Measurements from ENCODE around the gene PLPP3. TPM values are rescaled to one million over a fixed set of nuclear protein-coding genes. Genes with fewer than 3 reads are reported as not detected.

PLPP3 gene
- total RNA-seq, 1 donor, result 243 TPM

DNA sequence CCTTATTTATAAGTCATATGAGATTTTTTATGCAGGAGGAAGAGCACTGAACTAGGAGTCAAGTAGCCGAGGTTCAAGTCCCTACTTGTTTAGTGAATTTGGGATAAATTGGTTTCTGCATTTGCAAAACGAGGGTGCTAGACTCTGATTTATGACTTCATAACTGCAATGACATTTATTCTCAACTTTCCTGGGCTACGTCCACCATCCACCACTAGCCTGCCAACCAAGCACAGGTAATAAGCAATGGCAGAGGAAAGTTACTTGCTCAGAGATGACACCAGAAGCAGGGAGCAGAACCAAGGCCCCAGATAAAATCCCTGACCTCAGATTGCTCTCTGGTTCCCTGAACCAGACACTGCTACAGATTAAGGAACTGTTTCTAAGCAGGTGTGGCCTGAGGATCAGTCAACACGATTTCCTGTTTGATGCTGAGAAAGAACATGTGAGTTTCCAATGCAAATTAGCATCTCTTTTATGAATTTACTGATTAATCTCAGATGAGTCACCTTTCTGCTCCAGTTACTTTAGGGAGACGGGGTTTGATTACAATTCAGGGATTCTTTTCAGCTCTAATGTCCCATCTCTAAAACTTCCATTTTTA lies 52.7 kb downstream of the PLPP3 start:
- H3K27ac ChIP-seq (ENCODE audit: low read depth, low read length), result no peak overlapping the region
- H3K36me3 ChIP-seq (ENCODE audit: insufficient read depth, low read length), result peaks cover 33% of the 10 kb centered on the region
- peaks cover 34% of the 10 kb centered on the region for H4K20me1 ChIP-seq (ENCODE audit: insufficient read depth, low read length)
- H3K4me1 ChIP-seq (ENCODE audit: insufficient read depth, low read length), result peaks cover 3% of the 10 kb centered on the region
- H3K4me2 ChIP-seq (ENCODE audit: insufficient read depth, low read length), result no peak overlapping the region
- no peak overlapping the region for H3K4me3 ChIP-seq (ENCODE audit: insufficient read depth, low read length)
- H3K79me2 ChIP-seq (ENCODE audit: insufficient read depth, low read length), result peaks cover 85% of the 10 kb centered on the region
- TF ChIP-seq, protein P1, sequence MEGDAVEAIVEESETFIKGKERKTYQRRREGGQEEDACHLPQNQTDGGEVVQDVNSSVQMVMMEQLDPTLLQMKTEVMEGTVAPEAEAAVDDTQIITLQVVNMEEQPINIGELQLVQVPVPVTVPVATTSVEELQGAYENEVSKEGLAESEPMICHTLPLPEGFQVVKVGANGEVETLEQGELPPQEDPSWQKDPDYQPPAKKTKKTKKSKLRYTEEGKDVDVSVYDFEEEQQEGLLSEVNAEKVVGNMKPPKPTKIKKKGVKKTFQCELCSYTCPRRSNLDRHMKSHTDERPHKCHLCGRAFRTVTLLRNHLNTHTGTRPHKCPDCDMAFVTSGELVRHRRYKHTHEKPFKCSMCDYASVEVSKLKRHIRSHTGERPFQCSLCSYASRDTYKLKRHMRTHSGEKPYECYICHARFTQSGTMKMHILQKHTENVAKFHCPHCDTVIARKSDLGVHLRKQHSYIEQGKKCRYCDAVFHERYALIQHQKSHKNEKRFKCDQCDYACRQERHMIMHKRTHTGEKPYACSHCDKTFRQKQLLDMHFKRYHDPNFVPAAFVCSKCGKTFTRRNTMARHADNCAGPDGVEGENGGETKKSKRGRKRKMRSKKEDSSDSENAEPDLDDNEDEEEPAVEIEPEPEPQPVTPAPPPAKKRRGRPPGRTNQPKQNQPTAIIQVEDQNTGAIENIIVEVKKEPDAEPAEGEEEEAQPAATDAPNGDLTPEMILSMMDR (IDR thresholded peaks at IDR 0.05; ENCODE audit: extremely low read depth, low read depth, low read length), result no peak
- no peak for DNase-seq (ENCODE audit: insufficient read length, low spot score, missing footprints)
- H3K27me3 ChIP-seq (ENCODE audit: insufficient read depth, low read length), result no peaks in the 10 kb centered on the region
- no peaks in the 10 kb centered on the region for H3K9me3 ChIP-seq (ENCODE audit: low read depth, low read length)
- no peak overlapping the region for H2AFZ ChIP-seq (ENCODE audit: low read length)

DNA sequence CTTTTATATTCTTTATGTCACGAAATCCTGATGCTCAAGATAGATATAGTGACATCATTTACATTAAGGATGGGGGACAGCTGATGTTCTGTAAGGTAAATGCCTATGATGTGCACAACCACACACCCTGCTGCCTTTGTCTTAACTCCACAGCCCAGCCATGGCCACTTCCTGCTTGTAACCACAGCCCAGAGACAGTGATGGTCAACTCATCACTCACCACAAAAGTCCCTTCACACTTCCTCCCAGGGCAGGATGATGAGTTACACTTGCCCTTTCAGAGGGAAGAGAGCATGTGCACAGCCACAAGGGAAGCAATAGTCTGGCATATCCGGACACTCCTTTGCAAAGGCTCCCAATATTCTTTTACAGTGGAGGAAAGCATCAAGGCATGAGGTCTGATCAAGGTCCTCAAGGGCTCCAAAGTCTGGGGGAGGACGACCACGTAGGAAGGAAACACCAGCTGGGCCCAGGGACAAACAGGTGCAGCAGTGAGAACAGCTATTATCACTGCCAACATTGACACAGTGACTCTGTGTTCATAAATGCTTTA lies 53.8 kb downstream of the PLPP3 start:
- Histone ChIP-seq H2AFZ (ENCODE audit: low read length) (no peak overlapping the region), H3K27ac (ENCODE audit: low read depth, low read length) (no peak overlapping the region), H3K36me3 (ENCODE audit: insufficient read depth, low read length) (peaks cover 37% of the 10 kb centered on the region), H4K20me1 (ENCODE audit: insufficient read depth, low read length) (peaks cover 24% of the 10 kb centered on the region), H3K79me2 (ENCODE audit: insufficient read depth, low read length) (peaks cover 76% of the 10 kb centered on the region), H3K27me3 (ENCODE audit: insufficient read depth, low read length) (no peaks in the 10 kb centered on the region), H3K4me2 (ENCODE audit: insufficient read depth, low read length) (no peak overlapping the region), H3K4me3 (ENCODE audit: insufficient read depth, low read length) (no peak overlapping the region), H3K4me1 (ENCODE audit: insufficient read depth, low read length) (peaks cover 3% of the 10 kb centered on the region), H3K9me3 (ENCODE audit: low read depth, low read length) (no peaks in the 10 kb centered on the region)
- no peak for DNase-seq (ENCODE audit: insufficient read length, low spot score, missing footprints)
- TF ChIP-seq, protein P1 (IDR thresholded peaks at IDR 0.05; ENCODE audit: extremely low read depth, low read depth, low read length), result no peak

DNA sequence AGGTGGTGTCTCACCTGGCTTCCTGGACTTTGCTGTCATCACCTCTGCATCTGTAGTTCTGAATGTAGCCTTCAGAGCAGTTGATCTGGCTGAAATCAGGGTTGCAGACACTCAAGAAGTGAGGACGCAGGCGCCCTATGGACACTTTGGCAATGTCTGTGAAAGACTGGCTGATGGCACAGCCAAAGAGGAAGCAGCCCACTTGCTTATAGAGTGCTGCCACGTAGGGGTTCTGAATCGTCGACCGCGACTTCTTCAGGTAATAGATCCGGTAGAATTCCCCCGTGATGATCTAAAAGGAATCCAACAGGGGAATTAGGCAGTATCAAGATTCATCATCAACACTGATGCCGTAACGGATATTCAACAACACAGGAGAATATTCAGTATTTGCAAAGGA lies 55.1 kb downstream of the PLPP3 start:
- Histone ChIP-seq H3K27me3 (ENCODE audit: insufficient read depth, low read length) (no peaks in the 10 kb centered on the region), H2AFZ (ENCODE audit: low read length) (no peak overlapping the region), H3K4me1 (ENCODE audit: insufficient read depth, low read length) (peaks cover 3% of the 10 kb centered on the region), H4K20me1 (ENCODE audit: insufficient read depth, low read length) (peaks cover 24% of the 10 kb centered on the region), H3K4me3 (ENCODE audit: insufficient read depth, low read length) (no peak overlapping the region), H3K36me3 (ENCODE audit: insufficient read depth, low read length) (peaks cover 47% of the 10 kb centered on the region), H3K79me2 (ENCODE audit: insufficient read depth, low read length) (peaks cover 65% of the 10 kb centered on the region), H3K9me3 (ENCODE audit: low read depth, low read length) (no peaks in the 10 kb centered on the region), H3K4me2 (ENCODE audit: insufficient read depth, low read length) (no peak overlapping the region), H3K27ac (ENCODE audit: low read depth, low read length) (no peak overlapping the region)
- TF ChIP-seq, protein P1 (IDR thresholded peaks at IDR 0.05; ENCODE audit: extremely low read depth, low read depth, low read length), result no peak
- no peak for DNase-seq (ENCODE audit: insufficient read length, low spot score, missing footprints)

DNA sequence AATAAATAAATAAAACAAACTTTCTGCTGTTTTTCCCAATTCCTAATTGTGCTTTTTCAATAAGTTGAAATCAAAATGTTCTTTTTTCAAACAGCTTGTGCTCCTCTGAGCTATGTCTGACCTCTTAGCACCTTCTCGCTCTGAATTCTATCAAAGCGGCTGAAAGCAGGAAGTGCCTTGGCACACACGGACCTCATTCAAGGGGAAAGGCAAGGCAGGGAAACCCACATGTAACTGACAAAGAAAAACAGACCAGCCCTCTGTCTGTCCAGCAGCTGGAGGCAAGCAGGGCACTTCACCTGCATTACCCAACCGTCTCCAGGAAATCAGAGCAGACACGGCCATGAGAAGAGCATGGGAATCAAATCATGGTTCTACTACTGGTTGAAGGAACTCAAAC lies 56.7 kb downstream of the PLPP3 start:
- TF ChIP-seq, protein P1 (IDR thresholded peaks at IDR 0.05; ENCODE audit: extremely low read depth, low read depth, low read length), result no peak

More for the DNA sequence above, 56.7 kb downstream of the PLPP3 start:
- H2AFZ ChIP-seq (ENCODE audit: low read length), result no peak overlapping the region
- no peak overlapping the region for H3K27ac ChIP-seq (ENCODE audit: low read depth, low read length)
- H3K4me1 ChIP-seq (ENCODE audit: insufficient read depth, low read length), result peaks cover 3% of the 10 kb centered on the region
- no peaks in the 10 kb centered on the region for H3K9me3 ChIP-seq (ENCODE audit: low read depth, low read length)
- no peaks in the 10 kb centered on the region for H3K27me3 ChIP-seq (ENCODE audit: insufficient read depth, low read length)
- no peak overlapping the region for H3K4me3 ChIP-seq (ENCODE audit: insufficient read depth, low read length)
- H3K36me3 ChIP-seq (ENCODE audit: insufficient read depth, low read length), result peaks cover 50% of the 10 kb centered on the region
- no peak overlapping the region for H3K4me2 ChIP-seq (ENCODE audit: insufficient read depth, low read length)
- H4K20me1 ChIP-seq (ENCODE audit: insufficient read depth, low read length), result peaks cover 22% of the 10 kb centered on the region
- no peak for DNase-seq (ENCODE audit: insufficient read length, low spot score, missing footprints)
- peaks cover 54% of the 10 kb centered on the region for H3K79me2 ChIP-seq (ENCODE audit: insufficient read depth, low read length)
